Measurements from ENCODE around the gene ARHGAP32.

The ARHGAP32 gene

DNA sequence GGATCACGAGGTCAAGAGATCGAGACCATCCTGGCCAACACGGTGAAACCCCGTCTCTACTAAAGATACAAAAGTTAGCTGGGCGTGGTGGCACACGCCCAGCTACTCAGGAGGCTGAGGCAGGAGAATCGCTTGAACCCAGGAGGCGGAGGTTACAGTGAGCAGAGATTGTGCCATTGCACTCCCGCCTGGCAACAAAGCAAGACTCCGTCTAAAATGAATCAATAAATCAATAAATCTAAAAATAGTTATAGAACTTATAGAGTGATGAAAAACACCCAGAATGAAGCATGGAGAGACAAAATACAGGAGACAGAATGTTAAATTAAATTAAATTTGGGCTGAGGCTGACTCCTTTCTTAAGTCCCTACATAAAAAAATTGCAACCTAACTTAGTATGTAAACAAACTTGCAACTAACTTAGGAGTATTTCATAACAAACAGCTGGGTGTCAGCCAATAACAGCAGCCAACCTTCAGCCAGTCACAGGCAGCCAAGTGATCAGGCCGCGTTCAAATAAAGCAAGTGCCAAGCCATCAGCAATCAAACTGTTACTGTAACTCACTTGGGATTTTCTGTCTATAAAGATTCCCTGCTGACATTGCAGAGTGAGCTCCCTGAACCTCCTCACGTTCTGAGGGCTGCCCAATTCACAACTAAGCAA, 242.2 kb downstream of the ARHGAP32 start:
- no peak for DNase-seq

DNA sequence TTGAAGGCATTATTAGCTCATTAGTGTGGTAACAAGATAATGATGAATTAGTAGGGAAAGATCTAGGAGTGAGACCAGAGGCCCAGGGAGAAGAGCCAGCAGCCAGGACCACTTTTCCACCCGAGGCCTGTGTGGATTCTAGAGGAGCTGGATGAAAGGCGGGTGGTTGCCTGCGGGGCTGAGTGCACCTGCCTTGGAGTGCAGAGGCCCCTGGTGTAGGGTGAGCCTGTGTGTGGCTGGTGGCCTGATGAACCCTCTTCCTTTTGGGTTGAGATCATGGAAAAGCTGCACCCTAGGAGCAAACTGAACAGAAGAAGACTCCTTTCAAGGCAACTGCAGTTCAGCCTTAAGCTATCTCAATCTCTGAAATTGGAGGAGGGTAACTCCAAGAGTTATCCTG, 243.5 kb downstream of the ARHGAP32 start:
- DNase-seq = peak; percentile 56

DNA sequence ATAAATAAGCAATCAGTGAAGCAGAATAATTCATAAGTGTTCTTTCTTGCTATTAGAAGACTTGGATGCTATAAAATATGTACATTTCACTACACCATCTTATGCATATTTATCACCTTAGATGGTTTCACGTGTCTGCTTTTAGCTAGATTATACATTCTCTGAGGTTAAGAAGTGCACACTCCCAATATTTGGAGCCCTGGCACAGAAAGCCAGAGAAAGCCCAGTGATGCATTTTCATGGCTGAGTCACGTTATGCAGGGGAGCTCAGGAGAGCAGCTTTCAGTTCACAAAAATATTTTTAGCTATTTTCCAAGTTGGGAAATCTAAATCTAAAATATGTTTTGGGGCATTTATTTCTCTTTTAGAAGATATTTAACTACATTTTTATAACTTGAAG, 244.4 kb downstream of the ARHGAP32 start:
- no peak for DNase-seq

DNA sequence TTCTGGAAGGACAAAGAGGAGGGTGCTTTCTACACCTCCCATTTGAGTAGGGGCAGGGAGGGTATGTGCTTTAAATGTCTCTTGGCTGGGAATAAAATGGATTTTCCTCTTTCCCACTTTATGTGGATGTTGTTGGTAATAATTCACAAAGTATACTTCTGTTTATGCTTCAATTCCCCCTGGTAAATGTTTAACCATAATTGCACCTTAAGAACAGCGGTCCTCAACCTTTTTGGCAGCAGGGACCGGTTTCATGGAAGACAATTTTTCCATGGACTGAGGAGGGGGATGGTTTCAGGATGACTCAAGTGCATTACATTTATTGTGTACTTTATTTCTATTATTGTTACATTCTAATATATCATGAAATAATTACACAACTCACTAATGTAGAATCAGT, 245.5 kb downstream of the ARHGAP32 start:
- no peak for DNase-seq

DNA sequence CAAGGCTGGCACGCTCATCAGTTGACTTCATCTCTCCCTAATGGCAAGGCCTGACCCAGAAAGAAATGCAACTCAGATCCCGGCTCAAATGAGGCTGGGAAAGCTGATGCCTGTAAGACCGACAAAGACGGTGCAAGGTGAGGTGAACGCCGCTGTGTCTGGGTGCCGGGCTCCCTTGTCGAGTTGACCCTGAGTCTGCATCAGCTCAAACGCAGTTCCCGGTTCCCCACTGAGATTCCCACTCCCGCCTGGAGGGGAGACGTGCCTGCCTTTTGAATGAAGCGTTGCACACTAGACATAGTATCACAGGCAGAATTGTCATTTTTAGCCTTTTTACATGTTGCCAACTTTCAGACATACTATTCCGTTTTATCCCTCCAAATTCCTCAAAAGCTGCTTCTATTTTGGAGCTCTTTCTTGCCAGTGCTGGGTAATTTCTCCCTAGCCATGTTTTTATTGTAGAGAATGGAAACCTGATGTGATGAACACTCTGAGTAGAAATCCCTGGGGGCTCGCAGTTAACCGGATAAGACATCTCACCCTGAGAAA, 248.6 kb downstream of the ARHGAP32 start:
- no peak for DNase-seq

DNA sequence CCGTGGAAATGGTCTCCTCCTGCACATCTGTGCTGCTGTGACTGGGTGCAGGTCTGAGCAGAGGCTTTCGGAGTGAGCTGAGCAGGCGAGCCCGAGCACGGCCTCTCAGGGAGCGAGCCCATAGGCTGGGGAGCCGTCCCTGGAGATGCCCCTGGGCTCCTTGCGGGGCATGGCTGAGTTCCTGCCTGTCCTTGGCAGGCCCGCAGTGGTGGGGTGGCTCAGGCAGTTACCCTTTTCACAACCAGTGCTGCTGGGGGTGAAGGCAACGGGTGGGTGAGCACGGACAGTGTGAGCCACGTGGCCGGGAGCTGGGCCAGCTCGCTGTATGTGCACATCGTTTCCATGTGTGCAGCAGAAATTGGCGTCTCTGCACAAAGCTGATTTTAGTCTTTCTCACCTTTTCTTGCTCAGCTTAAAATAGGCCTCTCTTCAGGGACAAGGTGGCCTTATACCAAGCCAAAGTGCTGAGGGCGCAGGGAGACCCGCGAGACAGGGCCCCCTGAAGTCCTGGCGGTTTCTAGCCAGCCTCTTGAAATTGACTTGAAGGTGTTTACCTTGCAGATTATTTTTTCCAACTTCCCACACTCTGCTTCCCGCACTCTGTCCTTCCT, 249.2 kb downstream of the ARHGAP32 start, which contains the start of gene TP53AIP1:
TP53AIP1 (minus strand) TSS at position 55 of the 611 bp plus-strand sequence. CDS start 5,053 bp downstream, outside the sequence.
- DNase-seq = no peak

DNA sequence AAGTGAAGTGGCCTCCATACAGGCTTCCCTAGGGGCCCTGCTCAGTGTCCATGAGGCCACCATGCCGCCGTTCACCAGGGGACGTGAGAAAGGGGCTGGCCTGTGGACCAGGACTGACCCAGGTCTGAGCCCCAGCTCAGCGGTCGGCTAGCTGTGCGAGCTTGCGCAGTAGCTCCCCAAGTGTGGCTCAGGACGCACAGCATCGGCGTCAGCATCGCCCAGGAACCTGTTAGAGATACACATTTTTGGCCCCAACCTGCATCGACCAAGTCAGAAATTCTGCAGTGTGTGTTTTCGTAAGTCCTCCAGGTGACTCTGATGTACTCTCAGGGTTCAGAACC, 249.9 kb downstream of the ARHGAP32 start:
- DNase-seq = no peak

DNA sequence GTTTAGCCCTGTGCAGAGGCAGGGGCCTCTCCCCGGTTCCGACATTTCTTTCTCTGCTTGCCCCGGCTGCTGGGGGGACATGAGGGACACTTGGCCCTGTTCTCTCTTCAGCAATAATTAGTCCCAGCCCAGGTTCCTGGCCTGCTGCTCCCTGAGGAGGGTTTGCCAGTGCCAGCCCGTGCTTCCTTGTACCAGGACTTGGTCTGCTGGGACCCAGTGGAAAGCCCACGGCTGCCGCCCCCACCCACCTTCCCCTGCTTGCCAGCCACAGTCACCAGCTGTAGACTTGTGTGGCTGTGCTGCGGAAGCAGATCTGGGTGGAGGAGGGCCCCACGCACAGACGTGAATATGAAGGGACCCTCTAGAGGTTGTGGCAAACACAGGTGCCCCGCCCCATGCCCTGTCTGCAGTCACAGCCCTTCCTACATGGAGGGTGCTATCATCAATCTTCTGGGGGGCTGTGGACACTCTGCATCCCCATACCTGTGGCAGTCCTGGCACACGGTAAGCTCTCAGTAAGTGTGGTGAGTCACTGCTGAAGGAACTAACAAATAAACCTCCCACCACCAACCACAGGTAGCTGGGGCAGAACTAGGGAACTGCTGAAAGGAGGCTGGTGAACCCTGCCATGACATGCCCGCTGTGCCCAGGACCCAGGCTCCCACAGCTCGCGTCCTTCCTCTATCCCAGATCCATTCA, 250.4 kb downstream of the ARHGAP32 start:
- DNase-seq = no peak

DNA sequence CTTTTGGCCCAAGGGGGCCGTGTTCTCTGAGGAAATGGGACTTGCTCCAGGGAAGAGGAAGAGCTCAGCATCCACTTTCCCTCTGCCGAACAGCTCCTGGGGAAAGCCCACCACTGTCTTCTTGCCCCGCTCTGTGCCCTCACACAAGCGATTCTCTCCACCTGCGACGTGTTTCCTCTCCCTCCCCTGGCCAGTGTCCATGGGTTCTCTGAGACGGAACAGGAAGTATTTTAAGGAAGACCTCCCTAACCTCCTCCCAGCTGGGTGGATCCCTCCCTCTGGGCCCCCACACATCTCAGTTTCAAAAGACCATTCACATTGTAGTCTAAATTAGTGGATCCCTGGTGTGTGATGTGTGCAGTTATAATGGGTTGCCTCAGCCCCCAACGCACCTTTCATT, 251.0 kb downstream of the ARHGAP32 start:
- no peak for DNase-seq

DNA sequence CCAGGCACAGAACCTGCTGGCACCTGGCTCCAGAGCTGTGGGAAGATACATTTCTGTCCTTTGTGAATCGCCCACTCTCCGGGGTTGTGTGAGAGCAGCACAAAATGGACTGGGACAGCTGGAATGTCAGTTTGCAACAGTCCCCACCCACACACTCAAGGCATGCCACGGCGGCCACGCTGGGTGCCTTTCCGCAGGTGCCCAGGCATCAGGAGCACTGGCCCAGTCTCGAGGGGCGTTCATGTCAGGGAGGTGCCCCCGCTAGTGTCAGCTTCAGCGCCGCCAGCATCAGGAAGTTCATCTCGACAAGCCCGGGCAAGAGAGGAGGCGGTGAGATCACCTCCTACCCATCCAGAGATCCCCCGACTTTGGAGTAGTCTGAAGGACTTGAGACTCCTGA, 251.5 kb downstream of the ARHGAP32 start:
- DNase-seq = no peak

DNA sequence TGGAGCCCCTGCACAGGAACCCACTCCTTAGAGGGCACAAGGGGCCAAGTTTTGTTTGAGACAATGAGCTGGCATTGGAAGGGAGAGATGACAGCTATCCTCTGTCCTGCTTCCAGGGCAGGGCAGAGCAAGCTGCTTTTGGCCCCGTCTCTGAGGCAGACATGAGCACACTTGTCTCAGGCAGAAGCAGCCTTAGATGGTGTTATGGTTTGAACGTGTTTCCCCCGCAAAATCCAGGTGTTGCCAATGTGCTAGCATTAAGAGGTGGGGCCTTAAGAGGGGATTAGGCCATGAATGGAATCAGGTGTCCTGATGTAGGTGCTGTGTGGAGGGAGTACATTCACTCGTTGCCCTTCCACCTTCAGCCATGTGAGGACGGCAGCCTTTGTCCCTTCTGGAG, 252.0 kb downstream of the ARHGAP32 start:
- no peak for DNase-seq

DNA sequence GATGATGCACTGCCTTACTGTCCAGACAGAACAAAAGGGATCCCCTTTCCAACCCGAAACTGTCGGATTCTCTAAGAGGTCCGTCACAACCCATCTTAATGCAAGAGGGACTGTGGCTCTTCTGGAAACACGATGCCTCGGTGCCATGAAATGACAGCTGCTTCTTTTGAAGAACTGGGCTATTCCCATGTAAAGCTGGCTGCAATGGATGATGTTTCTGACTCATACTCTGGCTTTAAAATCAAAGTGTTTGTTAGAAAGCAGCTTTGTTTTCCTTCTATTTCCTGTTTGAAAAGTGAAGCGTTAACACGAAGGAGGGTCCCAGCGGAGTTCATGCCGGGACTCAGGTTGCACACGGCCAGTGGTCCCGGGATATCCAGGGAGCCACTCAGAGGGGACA, 252.5 kb downstream of the ARHGAP32 start:
- no peak for DNase-seq

DNA sequence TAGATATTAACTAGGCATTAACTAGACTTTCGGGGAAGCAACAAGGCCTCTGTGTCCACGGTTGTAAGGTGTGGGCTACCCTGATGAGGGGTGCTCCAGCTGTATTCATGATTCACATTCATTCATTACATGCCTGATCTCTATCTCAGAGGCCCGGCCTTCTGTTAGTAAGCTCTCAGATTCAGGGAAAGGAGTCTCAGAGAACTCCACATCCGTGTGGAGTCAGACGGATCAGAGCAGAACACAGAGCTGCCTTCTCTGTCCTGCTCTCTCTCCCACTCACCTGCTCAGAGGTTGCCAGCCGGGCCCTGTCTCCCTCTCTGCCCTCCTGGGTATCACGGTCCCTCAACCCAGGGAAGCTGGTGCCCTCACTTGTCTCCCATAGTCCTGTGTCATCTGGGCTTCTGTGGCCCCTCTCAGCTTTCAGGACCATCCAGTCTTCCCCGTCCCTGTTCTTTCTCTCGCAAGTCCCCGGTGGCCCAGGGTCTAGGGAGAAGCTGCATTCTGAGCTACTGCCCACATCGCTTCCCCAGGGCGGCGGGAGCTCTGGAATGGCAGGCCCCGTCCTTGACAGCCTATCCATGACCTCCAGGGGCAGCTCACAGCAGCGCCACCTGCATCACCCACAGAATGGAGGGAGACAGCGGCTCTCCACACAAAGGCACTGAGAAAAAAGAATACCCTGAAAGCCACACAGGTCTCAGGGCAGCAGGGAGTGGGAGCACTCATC, 253.8 kb downstream of the ARHGAP32 start:
- DNase-seq = no peak

DNA sequence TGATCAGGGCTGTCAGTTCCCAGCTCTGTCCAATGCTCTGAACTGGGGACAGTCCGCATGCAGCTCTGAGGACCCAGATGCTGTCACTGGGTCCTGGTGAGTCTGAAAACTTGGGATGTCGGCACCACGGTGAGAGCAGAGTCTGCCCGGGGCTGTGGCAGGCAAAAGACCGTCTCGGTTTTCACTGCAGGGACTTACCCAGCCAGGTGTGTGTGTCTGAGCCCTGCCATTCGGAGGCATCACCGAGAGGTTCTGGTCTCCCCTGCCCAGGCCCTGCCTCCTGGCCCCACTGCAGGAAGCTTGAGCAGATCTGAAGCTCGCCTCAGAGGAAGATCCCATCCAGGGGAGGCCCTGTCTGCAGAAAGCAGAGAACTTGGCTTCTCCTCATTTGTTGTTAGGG, 254.6 kb downstream of the ARHGAP32 start:
- no peak for DNase-seq

DNA sequence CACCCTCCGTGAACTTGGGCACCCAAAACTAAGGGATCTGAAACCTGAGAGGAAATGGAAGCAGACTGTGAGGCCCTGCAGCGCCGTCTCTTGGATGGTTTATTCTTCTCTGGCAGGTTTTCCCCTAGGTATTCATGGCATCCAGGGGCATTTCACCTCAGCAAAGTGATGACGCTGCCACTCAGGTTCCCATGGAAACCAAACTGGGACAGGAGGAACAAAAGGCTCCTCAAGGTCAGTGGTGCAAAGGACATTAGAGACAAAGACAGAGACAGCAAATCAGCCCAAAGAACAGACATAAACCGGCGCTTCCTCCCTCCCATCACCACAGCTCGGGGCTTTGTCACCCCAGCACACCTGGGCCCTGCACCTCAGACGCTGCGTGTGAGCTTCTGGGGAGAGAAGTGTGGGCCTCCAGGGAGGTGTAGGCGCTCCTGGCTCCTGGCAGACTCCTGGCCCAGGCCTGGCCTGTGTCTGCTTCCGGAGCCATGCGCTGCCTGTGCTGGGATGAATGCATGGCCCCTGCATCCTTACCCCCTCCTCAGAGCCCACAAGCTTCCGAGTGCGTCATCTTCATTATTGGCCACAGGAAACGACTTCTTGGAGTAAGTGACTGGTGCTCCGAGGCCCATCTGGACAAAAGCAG, 255.4 kb downstream of the ARHGAP32 start:
- DNase-seq = peak; percentile 58

DNA sequence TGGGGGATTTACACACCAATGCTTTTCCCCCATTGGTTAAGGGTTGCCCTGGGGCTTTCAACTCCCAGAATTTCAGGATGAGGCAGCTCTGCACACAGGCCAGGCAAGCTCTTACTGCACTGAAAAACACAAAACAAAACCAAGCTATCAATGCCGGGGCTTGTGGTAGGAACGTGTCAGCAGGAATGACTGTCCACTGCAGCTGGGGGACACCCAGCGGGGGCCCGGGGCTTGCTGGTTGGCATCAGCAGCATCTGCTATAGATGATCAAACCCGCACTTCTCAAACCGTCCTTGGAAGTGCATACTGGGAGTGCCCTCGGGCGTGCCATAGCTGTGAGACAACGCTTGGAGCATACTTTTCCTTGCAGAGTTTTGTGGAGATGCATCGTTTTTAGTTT, 257.2 kb downstream of the ARHGAP32 start:
- DNase-seq = no peak

DNA sequence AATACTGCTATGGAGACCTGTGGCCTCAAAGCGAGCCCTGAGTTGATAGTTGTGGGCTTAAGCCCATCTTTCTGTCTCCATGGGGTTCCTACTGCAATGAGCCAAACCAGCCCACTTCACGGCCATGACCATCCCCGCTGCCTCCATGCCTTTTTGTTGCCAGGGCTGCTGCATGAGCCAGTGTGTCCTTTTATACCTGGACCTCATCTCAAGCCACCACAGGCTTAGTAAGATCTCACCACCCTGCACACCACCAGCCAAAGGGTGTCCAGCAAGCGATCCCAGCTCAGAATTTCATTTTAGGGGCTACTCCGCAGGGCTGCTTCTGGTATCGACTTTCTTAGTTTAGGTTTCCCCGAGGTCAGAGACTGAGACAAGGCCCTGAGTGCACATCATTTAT, 257.8 kb downstream of the ARHGAP32 start:
- DNase-seq = no peak

DNA sequence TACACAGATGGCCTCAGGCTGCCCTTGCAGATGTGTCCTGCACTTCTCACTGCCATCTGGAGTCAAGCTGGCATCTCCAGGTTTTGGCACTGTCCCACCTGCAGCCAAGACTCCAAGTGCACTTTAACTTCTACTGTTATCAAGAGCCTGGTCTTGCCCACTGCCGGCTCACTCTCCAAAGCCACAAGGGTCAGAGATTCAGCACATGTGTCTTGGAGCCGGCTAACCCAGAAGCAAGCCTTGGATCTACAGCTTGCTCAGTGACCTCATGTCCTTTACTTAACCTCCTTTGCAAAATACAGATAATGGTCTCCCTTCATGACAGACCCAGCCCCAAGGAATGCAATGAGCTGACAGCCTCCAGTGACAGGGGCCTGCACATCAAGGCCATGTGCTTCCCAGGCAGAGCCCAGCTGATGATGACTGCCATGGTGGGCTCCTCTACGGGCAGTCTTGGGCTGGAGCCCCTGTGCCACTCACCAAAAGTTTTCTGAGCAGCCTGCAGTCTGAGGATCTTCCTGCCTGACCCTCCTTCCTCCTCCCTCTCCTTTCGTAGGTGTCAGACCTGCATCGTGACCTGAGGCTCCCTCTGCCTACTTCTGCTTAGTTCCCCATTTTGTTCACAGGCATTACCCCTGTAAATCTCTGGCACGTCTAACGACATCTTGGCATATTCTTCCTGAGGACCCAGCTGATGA, 258.5 kb downstream of the ARHGAP32 start:
- no peak for DNase-seq

DNA sequence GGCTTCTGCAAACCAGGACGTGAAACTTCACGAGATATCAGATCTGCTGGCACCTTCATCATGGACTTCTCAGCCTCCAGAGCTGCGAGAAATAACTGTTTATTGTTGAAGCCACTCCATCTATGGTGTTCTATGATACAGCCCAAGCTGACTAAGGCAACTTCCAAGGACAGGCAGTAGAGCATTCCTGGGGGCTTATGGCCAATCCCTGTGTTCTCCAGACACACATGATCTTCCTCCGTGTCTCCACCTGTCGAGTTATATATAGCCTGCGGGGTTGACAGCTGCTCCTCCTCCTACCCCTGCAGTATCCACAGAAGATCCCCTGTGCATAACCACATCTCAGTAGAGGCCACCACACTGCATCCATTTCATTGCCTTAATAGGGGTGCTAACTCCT, 260.5 kb downstream of the ARHGAP32 start:
- peak; percentile 65 for DNase-seq

DNA sequence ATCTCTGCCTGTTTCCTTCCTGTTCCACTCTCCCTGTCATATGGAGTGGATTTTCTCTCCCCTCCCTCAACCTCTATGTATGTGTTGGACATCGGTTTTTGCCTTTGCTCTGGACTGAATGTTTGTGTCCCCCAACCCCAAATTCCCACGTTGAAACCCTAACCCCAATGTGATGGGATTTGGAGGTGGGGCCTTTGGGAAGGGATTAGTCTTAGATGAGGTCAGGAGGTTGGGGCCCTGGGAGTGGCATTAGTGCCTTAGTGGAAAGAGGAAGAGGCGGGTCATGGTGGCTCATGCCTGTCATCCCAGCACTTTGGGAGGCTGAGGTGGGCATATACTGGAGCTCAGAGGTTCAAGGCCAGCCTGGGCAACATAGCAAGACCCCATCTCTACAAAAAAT, 261.1 kb downstream of the ARHGAP32 start:
- no peak for DNase-seq

DNA sequence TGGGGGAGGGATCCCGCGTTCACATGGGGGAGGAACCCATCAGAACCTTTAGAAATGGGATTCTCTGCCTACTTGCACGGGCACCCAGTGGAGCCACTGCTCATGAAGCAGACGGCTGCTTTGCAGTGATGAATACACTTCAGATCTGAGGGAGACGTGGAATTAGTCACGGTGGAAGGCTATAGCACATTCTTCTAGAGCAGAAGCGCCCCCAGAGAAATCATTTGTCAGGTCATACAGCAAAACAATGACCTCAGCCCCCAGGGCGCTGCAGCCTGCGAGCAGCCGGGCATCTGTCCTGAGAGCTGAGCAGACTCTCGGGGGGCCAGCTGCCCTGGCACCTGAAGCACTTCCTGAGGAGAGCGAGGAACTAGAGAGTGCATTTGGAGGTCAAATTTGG, 262.1 kb downstream of the ARHGAP32 start:
- no peak for DNase-seq

DNA sequence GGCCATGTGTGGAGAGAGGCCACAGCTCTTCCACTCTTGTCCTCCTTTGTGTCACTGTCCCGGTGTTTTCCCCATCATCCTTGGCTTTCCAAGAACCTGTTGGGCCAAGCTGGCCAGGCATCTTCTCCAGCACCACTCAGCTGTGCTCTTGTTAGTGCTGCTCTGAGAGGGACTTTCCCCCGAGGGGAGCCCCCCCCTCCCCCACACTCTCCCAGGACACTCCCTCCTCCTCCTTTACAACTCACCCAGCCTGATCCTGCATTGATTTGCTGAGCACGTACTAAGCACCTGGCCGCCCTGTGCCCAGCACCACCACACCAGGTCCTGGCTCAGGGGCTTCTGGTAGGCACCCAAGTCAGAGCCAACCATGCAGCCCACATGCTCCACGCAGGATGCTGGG, 262.7 kb downstream of the ARHGAP32 start:
- DNase-seq = no peak
